ENCODE measurements around the gene ADGRL1. TPM values are rescaled to one million over a fixed set of nuclear protein-coding genes. Genes with fewer than 3 reads are reported as not detected.

The ADGRL1 gene
- total RNA-seq: 10.4 and 12.8 TPM in 2 replicates

GRCh38 chr19:14205452-14206287, at the start of gene ADGRL1:
Gene ADGRL1 (minus strand): TSS chr19:14206169. CDS start chr19:14183602, 22,567 bp downstream.

GRCh38 chr19:14136509-14137281, 69.3 kb downstream of the ADGRL1 start, which contains the start of gene ASF1B:
Gene ASF1B (minus strand): TSS chr19:14136589. CDS start chr19:14136456, 133 bp downstream.

DNA sequence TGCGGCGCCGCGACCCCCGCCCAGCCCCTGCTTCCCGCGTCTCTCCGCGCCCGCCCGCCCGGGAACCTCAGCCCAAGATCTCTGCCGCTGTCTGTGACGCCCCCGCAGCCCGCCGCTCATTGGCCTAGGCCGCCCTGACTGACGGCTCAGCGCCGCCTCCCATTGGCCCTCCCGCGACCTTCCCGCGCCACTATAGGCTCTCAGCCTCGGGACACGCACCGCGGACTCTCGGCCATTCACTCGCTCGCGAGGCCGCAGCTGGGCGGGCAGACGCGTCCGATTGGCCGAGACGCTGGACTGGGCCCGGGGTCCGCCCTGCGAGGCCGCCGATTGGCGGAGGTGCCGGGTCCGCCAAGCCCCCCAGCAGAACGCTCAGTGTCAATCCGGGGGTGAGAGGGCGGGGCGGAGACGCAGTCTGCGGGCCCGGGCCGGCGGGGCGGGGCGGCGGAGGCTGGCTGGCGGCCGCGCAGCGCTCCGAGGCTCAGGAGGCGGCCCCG, 88.3 kb downstream of the ADGRL1 start, which contains the start of gene PRKACA:
TSS of gene PRKACA (minus strand) at position 95 of the 497 bp plus-strand sequence. CDS start 215 bp downstream, outside the sequence.

Other genes with a start within 250 kb of the ADGRL1 start
- 2.4 and 4.3 TPM in 2 replicates for gene RFX1, start 199.8 kb downstream of the ADGRL1 start, total RNA-seq
- gene RLN3, start 178.0 kb downstream of the ADGRL1 start, total RNA-seq: not detected in 2 replicates
- gene IL27RA, start 174.4 kb downstream of the ADGRL1 start, total RNA-seq: 0.47 and 0.60 TPM in 2 replicates
- not detected in 2 replicates for gene PALM3, start 144.1 kb downstream of the ADGRL1 start, total RNA-seq
- gene MISP3, start 133.4 kb downstream of the ADGRL1 start, total RNA-seq: 0.35 and 1.2 TPM in 2 replicates
- not detected in 2 replicates for gene C19orf67, start 120.4 kb downstream of the ADGRL1 start, total RNA-seq
- 28.6 and 29.1 TPM in 2 replicates for gene SAMD1, start 115.4 kb downstream of the ADGRL1 start, total RNA-seq
- gene PRKACA, start 88.4 kb downstream of the ADGRL1 start, total RNA-seq: 53.4 and 58.8 TPM in 2 replicates
- gene ASF1B, start 69.6 kb downstream of the ADGRL1 start, total RNA-seq: 0.35 and 5.8 TPM in 2 replicates
- 10.0 and 12.9 TPM in 2 replicates for gene ADGRE5, start 175.3 kb upstream of the ADGRL1 start, total RNA-seq
- 28.9 and 55.7 TPM in 2 replicates for gene DDX39A, start 213.2 kb upstream of the ADGRL1 start, total RNA-seq
- gene PKN1, start 227.1 kb upstream of the ADGRL1 start, total RNA-seq: 97.4 and 115 TPM in 2 replicates